Measurements from ENCODE around the gene POR.

DNA sequence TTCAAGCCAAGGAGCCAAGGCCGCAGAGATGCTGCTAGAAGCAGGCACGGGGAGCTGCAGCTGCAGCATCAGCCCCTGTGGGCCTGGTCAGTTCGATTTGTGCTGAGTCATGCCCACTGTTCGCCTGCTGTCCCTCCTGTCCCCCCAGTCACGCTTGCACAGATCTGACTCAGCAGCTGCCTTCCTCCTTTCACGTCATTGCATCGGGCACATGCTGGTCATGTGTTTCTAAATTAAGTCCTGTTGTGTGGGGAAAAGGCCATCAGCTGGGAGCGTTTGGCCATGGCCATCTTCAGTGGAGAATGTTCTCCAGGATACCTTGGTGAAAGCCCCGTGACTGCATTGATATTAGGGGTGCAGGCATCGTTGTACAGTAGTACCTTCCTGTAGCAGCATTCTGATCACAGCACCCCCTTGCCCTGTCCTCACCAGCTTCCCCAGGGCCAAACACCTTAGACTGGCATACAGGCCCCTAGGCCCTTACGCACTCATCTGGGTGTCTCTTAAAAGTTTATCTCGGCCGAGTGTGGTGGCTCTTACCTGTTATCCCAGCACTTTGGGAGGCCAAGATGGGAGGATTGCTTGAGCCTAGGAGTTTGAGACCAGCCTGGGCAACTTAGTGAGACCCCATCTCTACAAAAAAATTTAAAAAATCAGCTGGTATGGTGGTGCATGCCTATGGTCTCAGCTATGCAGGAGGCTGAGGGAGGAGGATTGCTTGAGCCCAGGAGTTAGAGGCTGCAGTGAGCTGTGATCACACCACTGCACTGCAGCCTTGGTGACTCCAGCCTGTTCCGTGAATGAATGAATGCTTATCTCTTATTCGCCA is 23.2 kb downstream of the POR start:
- TF ChIP-seq, protein P1, sequence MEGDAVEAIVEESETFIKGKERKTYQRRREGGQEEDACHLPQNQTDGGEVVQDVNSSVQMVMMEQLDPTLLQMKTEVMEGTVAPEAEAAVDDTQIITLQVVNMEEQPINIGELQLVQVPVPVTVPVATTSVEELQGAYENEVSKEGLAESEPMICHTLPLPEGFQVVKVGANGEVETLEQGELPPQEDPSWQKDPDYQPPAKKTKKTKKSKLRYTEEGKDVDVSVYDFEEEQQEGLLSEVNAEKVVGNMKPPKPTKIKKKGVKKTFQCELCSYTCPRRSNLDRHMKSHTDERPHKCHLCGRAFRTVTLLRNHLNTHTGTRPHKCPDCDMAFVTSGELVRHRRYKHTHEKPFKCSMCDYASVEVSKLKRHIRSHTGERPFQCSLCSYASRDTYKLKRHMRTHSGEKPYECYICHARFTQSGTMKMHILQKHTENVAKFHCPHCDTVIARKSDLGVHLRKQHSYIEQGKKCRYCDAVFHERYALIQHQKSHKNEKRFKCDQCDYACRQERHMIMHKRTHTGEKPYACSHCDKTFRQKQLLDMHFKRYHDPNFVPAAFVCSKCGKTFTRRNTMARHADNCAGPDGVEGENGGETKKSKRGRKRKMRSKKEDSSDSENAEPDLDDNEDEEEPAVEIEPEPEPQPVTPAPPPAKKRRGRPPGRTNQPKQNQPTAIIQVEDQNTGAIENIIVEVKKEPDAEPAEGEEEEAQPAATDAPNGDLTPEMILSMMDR (IDR thresholded peaks at IDR 0.05) = no peak
- no peak for TF ChIP-seq EZH2 (IDR thresholded peaks at IDR 0.05; ENCODE audit: borderline replicate concordance, insufficient read depth, low read depth, low read length, poor library complexity, severe bottlenecking)
